Stimulated activated CD4-positive, alpha-beta T cell treated with anti-CD3 and anti-CD28 coated beads, Interleukin-1b, Interleukin-23, amount 100 ng/mL, for 24 hours (primary cell): ENCODE results near the gene ATP6V1F.
A peak's percentile ranks its signal among the peaks of the same experiment; 100 is the strongest.

Experiments used
- DNase-seq, 4 experiments: peaks; one replicate each; pipeline ENCODE4 v3.0.0-alpha.2; 2020; ENCODE audit warnings: low read depth in 4 of 4, low spot score in 1 of 4

ATP6V1F gene

GRCh38 chr7:128867842-128868623, 5.4 kb downstream of the ATP6V1F start:
- no peak for DNase-seq

- DNase-seq = no peak
Measured at GRCh38 chr7:128868624-128869137, 6.0 kb downstream of the ATP6V1F start.

GRCh38 chr7:128869138-128869943, 6.7 kb downstream of the ATP6V1F start:
- peak in 1 of 4 experiments; percentile 32 for DNase-seq

- DNase-seq = no peak
Measured at GRCh38 chr7:128869944-128870285, 7.3 kb downstream of the ATP6V1F start.

- no peak for DNase-seq
Measured at GRCh38 chr7:128871050-128871449, 8.4 kb downstream of the ATP6V1F start.

GRCh38 chr7:128872394-128872824, 9.8 kb downstream of the ATP6V1F start:
- DNase-seq = no peak

- DNase-seq = no peak
Measured at GRCh38 chr7:128873234-128873633, 10.6 kb downstream of the ATP6V1F start.

- DNase-seq = no peak
Measured at GRCh38 chr7:128874140-128875031, 11.7 kb downstream of the ATP6V1F start.

GRCh38 chr7:128875523-128875948, 12.9 kb downstream of the ATP6V1F start:
- no peak for DNase-seq

GRCh38 chr7:128876127-128876526, 13.5 kb downstream of the ATP6V1F start:
- no peak for DNase-seq

- DNase-seq = no peak
Measured at GRCh38 chr7:128876586-128876977, 13.9 kb downstream of the ATP6V1F start.

GRCh38 chr7:128876978-128877755, 14.5 kb downstream of the ATP6V1F start:
- DNase-seq = no peak

- no peak for DNase-seq
Measured at GRCh38 chr7:128877756-128878120, 15.1 kb downstream of the ATP6V1F start.

GRCh38 chr7:128878226-128879105, 15.8 kb downstream of the ATP6V1F start:
- DNase-seq = no peak

- DNase-seq = no peak
Measured at GRCh38 chr7:128879461-128879938, 16.8 kb downstream of the ATP6V1F start.

- peak in 1 of 4 experiments; percentile 19 for DNase-seq
Measured at GRCh38 chr7:128879939-128880746, 17.5 kb downstream of the ATP6V1F start.

GRCh38 chr7:128880791-128881457, 18.3 kb downstream of the ATP6V1F start:
- no peak for DNase-seq
